SU-DHL-6 (cell line): Measurements from ENCODE around the gene NTSR1.

ENCODE experiments used
- EZH2phosphoT487 ChIP-seq: fragments of 200-600 bp; sonication (generic), shearing (Covaris generic); conservative IDR thresholded peaks from 2 replicates; pipeline ENCODE4 v1.6.1; 2018; ENCODE audit warnings: mild to moderate bottlenecking, antibody characterized with exemption, low read length, moderate library complexity, mixed read lengths
- TF ChIP-seq, protein P1 (sequence below): fragments of 200-600 bp; sonication (generic); IDR thresholded peaks from one replicate; pipeline ENCODE4 v1.5.1; 2017; ENCODE audit warnings: antibody characterized with exemption, mild to moderate bottlenecking, low read length, moderate library complexity; ENCODE audit not compliant: insufficient read depth, poor library complexity, severe bottlenecking

DNA sequence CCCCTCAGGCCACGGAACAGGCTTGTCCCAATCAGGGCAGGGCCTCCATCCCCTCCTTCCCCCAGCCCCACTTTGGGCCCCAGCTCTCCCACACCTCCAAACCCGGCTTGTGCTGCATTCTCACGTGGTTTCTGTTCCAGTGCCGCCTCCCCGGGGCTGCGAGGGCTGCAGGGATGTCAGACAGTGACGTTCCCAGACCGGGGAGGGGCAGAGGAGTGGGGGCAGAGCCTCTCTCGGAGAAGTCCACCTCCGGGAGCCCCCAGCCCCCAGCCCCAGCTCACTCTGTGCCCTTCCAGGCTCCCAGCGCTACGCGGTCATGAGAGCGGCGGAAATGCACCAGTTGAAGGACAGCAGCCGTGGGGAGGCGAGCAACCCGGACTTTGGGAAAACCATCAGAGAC lies 47.9 kb upstream of the NTSR1 start:
- TF ChIP-seq, protein P1, sequence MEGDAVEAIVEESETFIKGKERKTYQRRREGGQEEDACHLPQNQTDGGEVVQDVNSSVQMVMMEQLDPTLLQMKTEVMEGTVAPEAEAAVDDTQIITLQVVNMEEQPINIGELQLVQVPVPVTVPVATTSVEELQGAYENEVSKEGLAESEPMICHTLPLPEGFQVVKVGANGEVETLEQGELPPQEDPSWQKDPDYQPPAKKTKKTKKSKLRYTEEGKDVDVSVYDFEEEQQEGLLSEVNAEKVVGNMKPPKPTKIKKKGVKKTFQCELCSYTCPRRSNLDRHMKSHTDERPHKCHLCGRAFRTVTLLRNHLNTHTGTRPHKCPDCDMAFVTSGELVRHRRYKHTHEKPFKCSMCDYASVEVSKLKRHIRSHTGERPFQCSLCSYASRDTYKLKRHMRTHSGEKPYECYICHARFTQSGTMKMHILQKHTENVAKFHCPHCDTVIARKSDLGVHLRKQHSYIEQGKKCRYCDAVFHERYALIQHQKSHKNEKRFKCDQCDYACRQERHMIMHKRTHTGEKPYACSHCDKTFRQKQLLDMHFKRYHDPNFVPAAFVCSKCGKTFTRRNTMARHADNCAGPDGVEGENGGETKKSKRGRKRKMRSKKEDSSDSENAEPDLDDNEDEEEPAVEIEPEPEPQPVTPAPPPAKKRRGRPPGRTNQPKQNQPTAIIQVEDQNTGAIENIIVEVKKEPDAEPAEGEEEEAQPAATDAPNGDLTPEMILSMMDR = no peak
- TF ChIP-seq EZH2phosphoT487 = no peak
